ENCODE measurements around the gene RIPOR3.
"Not testable (repeated sequence)": the region's sequence is repeated elsewhere in the genome, so short reads cannot be mapped to it uniquely, and the experiment has no call there.

DNA sequence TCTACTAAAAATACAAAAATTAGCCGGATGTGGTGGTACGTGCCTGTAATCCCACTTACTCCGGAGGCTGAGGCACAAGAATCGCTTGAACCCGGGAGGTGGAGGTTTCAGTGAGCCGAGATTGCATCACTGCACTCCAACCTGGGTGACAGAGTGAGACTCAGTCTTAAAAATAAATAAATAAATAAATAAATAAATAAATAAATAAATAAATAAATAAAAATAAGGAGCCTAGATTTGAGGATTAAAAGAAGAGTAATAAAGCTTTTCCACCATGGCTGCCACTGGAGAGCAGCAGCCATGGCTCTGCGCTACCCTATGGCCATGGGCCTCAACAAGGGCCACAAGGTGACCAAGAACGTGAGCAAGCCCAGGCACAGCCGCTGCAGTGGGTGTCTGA lies 70.9 kb downstream of the RIPOR3 start:
- TF ChIP-seq CTCF (conservative IDR thresholded peaks at IDR 0.05; ENCODE audit: low read length); EZH2phosphoT487 (IDR thresholded peaks at IDR 0.05; ENCODE audit: borderline replicate concordance, low read depth, low read length): not testable (repeated sequence)

Measured in OCI-LY7 (cell line).